NB4 (cell line): ENCODE measurements around the gene STK33.

Experiments used
- DNase-seq: peaks from one replicate; pipeline ENCODE4 v3.0.0; 2010; ENCODE audit warnings: low read depth
- H3K4me3 ChIP-seq: one replicate; pipeline ENCODE4 v1.5.1; 2011; ENCODE audit warnings: mild to moderate bottlenecking, low read depth, low read length, moderate library complexity
- CTCF ChIP-seq: IDR thresholded peaks from one replicate; pipeline ENCODE4 v1.5.1; 2012; ENCODE audit warnings: low read depth, low read length
- MAX ChIP-seq: IDR thresholded peaks from 2 replicates; pipeline ENCODE4 v1.6.1; 2011; ENCODE audit warnings: low read depth, low read length
- MYC ChIP-seq: IDR thresholded peaks from 2 replicates; pipeline ENCODE4 v1.6.1; 2011; ENCODE audit warnings: low read depth, low read length
- POLR2A ChIP-seq: IDR thresholded peaks from 2 replicates; pipeline ENCODE4 v1.6.1; 2011; ENCODE audit warnings: mild to moderate bottlenecking; ENCODE audit not compliant: insufficient read length; ENCODE audit errors: extremely low read depth

STK33 gene

DNA sequence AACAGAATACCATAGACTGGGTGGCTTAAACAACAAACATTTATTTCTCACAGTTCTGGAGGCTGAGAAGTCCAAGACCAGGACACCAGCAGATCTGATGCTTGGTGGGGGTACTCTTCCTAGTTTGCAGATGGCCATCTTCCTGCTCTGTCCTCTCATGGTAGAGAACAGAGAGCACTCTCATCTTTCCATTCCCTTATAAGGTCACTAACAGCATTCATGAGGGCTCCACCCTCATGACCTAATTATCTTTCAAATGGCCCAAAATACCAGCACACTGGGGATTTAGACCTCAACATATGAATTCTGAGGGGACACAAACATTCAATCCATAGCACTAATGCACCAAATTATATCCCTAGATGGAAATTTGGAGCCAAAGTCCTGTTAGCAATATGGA lies 6.1 kb downstream of the STK33 start:
- TF ChIP-seq MAX = no peak
- H3K4me3 ChIP-seq = no peak overlapping the region
- no peak for DNase-seq

DNA sequence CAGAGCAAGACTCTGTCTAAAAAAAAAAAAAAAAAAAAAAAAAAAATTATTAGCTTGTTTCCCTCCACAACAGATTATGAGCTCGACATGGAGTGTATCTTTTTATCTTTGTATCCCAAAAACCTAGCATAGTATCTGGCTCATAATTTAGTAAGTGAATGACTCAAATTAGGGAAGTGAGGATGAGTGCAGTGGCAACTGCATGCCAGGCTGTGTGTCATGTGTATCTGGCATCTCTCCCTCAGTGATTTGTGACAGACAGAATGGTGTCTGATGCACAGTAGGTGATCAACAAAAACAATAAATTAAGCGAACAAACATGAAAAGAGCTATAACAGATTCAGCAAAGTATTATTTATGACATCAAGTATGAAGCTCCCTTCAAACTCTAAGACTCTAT lies 7.2 kb downstream of the STK33 start:
- no peak for TF ChIP-seq MAX
- no peak for TF ChIP-seq POLR2A
- TF ChIP-seq CTCF = no peak
- no peak for TF ChIP-seq MYC
- no peak overlapping the region for H3K4me3 ChIP-seq
- DNase-seq = no peak

- no peak for DNase-seq
- H3K4me3 ChIP-seq = no peak overlapping the region
- TF ChIP-seq MYC (no peak), CTCF (no peak), MAX (no peak), POLR2A (no peak)
Observed at GRCh38 chr11:8586184-8586583, 7.8 kb downstream of the STK33 start.

DNA sequence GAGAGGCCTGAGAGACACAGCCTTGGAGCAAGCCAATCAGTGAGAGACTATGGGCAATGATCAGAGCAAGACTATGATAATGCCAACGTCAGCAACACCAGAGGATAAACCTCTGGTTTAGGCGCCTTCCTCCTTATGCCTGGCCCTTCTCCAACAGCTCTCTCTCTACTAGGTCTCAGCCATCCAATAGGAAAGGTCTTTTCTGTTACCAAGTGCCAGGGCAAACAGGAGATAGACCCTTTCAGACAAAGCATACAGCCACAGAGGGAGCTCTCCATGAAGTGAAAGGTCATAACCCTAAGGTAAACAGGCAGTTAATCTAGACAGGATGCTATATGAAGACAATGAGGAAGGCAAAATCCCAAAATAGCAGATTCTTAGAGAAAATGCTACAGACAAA lies 9.5 kb downstream of the STK33 start:
- H3K4me3 ChIP-seq = no peak overlapping the region
- DNase-seq = no peak
- TF ChIP-seq MYC = no peak
- TF ChIP-seq POLR2A = no peak
- no peak for TF ChIP-seq MAX
- no peak for TF ChIP-seq CTCF

GRCh38 chr11:8584082-8584481 lies 9.9 kb downstream of the STK33 start:
- DNase-seq = no peak
- H3K4me3 ChIP-seq = no peak overlapping the region
- TF ChIP-seq MAX (no peak), MYC (no peak), POLR2A (no peak), CTCF (no peak)

GRCh38 chr11:8581300-8581699 lies 12.7 kb downstream of the STK33 start:
- TF ChIP-seq POLR2A (no peak), MYC (no peak), MAX (no peak), CTCF (no peak)
- no peak for DNase-seq
- no peak overlapping the region for H3K4me3 ChIP-seq
